ENCODE measurements around the gene RAB25.

GRCh38 chr1:156104065-156104810, 43.3 kb downstream of the RAB25 start:
- TF ChIP-seq POLR2A (IDR thresholded peaks at IDR 0.05) (peak; percentile 9 to 30), CTCF (IDR thresholded peaks at IDR 0.05) (no peak)

Measured in uterus (tissue), 2 donors.